H1 (cell line): ENCODE data around the gene JPT1. TPM values are rescaled to one million over a fixed set of nuclear protein-coding genes. Genes with fewer than 3 reads are reported as not detected.

ENCODE experiments used
- JUN ChIP-seq: IDR thresholded peaks from 2 replicates; pipeline ENCODE4 v1.6.1; 2011; ENCODE audit warnings: low read depth, mild to moderate bottlenecking, improper control_type of control experiment, low read length
- SP2 ChIP-seq: IDR thresholded peaks from 2 replicates; pipeline ENCODE4 v1.6.1; 2012; ENCODE audit warnings: mild to moderate bottlenecking, low read length, inconsistent platforms
- polyA plus RNA-seq, 7 experiments: library from polyadenylated mRNA; depleted of rRNA in 3 of 7; stranded (reverse) in 5 of 7; unstranded in 2 of 7; fragments of >200 nt in 5 of 7; fragments of 200-250 nt in 2 of 7; gene quantifications; 1 replicate in 5 of 7; 2 replicates in 1 of 7; 4 replicates in 1 of 7; pipeline versions ENCODE4 v1.2.1 to v1.2.3, GENCODE V29; 2011 to 2013; ENCODE audit warnings: missing spikeins in 2 of 7, mixed read lengths in 2 of 7
- total RNA-seq: library from RNA; stranded (reverse); fragmentation: NEBNext Ultra II Directional; extraction: Animal tissue kit (Norgen Biotek cat#: 25700); gene quantifications from 2 replicates; pipeline ENCODE4 v1.2.1, GENCODE V29; 2021

The JPT1 gene
- total and polyA plus RNA-seq, 2 of the 8 experiments (the other 6 are each of a cell fraction or from before 2014, with no cell fraction given), result 154 to 369 TPM

- TF ChIP-seq JUN, result no peak
- no peak for TF ChIP-seq SP2
These were observed 22.3 kb upstream of the JPT1 start (continued) for GRCh38 chr17:75176625-75177024.
